Measurements from ENCODE around the gene RNF157. TPM values are rescaled to one million over a fixed set of nuclear protein-coding genes. Genes with fewer than 3 reads are reported as not detected.
"Not testable (repeated sequence)": the region's sequence is repeated elsewhere in the genome, so short reads cannot be mapped to it uniquely, and the experiment has no call there.

Gene RNF157
- total RNA-seq, 1 experiment from 2014 or later, result 11.2 TPM

DNA sequence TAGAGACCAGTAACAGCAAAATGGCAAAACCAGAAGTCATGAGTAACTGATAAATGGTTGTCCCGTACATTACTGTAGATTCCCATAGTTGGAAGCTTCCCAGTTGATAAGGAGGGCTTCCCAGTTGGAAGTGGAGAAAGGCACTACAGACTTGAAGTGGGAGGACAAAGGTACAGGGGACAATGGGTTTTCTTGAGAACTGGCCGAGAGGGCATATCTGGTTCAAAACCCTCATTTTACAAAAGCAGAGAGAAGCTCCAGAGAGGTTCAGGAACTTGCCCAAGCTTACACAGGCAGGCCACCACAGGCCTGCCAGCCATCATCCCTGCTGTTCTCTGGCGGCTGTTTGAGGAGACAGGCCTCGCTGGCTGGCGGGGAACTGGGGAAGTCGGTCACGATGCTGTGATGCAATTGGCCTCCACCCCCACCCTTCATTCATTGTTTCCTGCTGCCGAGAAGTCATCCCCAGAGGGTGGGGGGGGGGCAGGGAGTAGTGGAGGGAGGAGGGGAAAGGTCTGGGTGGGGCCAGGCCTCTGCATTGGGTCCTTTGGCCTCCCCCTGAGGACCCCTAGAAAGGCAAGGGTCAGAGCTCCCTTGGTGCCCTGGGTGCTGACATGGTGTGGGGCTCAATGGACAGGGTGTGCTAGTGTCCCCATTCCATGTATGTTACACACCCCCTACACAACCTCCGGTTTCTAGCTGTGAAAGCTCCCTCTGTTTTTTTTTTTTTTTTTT, 27.9 kb upstream of the RNF157 start (continued):
- TF ChIP-seq GTF2I (CRISPR knock-in tag; conservative IDR thresholded peaks at IDR 0.05) (no peak), FOXK1 (CRISPR knock-in tag; IDR thresholded peaks at IDR 0.05) (no peak), SMAD3 (CRISPR knock-in tag; IDR thresholded peaks at IDR 0.05; ENCODE audit: borderline replicate concordance) (no peak), RELA (CRISPR knock-in tag; IDR thresholded peaks at IDR 0.05; ENCODE audit: borderline replicate concordance) (no peak), ELF4 (CRISPR knock-in tag; IDR thresholded peaks at IDR 0.05; ENCODE audit: low read depth) (no peak), TCF7 (CRISPR knock-in tag; IDR thresholded peaks at IDR 0.05; ENCODE audit: low read depth) (no peak), ESRRA (CRISPR knock-in tag; IDR thresholded peaks at IDR 0.05; ENCODE audit: borderline replicate concordance) (no peak), TEAD1 (CRISPR knock-in tag; IDR thresholded peaks at IDR 0.05) (no peak), OVOL2 (CRISPR knock-in tag; IDR thresholded peaks at IDR 0.05; ENCODE audit: borderline replicate concordance) (no peak), ETV6 (CRISPR knock-in tag; IDR thresholded peaks at IDR 0.05) (no peak), KAT7 (CRISPR knock-in tag; IDR thresholded peaks at IDR 0.05; ENCODE audit: borderline replicate concordance) (no peak)
- TF ChIP-seq, protein P1, sequence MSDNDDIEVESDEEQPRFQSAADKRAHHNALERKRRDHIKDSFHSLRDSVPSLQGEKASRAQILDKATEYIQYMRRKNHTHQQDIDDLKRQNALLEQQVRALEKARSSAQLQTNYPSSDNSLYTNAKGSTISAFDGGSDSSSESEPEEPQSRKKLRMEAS (CRISPR knock-in tag; IDR thresholded peaks at IDR 0.05), result no peak
- TF ChIP-seq, protein P2, sequence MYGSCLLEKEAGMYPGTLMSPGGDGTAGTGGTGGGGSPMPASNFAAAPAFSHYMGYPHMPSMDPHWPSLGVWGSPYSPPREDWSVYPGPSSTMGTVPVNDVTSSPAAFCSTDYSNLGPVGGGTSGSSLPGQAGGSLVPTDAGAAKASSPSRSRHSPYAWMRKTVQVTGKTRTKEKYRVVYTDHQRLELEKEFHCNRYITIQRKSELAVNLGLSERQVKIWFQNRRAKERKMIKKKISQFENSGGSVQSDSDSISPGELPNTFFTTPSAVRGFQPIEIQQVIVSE (CRISPR knock-in tag; IDR thresholded peaks at IDR 0.05; ENCODE audit: borderline replicate concordance), result no peak

DNA sequence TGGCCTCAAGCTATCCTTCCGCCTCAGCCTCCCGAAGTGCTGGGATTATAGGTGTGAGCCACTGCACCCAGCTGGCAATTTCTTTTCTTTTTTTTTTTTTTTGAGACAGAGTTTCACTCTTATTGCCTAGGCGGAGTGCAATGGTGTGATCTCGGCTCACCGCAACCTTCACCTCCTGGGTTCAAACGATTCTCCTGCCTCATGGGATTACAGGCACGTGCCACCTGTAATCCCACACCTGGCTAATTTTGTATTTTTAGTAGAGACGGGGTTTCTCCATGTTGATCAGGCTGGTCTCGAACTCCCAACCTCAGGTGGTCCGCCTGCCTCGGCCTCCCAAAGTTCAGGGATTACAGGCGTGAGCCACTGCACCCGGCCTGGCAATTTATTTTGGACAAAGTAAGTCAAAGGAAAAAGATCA, 27.3 kb upstream of the RNF157 start:
- not testable (repeated sequence) for H3K27me3 Mint-ChIP-seq (ENCODE audit: low read depth); H3K36me3 Mint-ChIP-seq; ATAC-seq; H3K9me3 Mint-ChIP-seq; DNase-seq (ENCODE audit: low spot score)
- peak overlapping the region; percentile 85 for H3K27ac Mint-ChIP-seq
- H3K4me3 Mint-ChIP-seq, result peak overlapping the region; percentile 27
- peaks cover 45% of the 10 kb centered on the region for H3K4me1 Mint-ChIP-seq
- POLR2A ChIA-PET, result interaction anchor here (1.1 kb wide), 1 partner anchor 134 kb away, joined by 3 read pairs; no protein-coding TSS in a partner anchor
- CTCF ChIA-PET, result interaction anchor here (0.7 to 6.3 kb wide), 6 partner anchors 12 to 253 kb away, joined by 3 to 58 read pairs (median 5); no protein-coding TSS in a partner anchor

DNA sequence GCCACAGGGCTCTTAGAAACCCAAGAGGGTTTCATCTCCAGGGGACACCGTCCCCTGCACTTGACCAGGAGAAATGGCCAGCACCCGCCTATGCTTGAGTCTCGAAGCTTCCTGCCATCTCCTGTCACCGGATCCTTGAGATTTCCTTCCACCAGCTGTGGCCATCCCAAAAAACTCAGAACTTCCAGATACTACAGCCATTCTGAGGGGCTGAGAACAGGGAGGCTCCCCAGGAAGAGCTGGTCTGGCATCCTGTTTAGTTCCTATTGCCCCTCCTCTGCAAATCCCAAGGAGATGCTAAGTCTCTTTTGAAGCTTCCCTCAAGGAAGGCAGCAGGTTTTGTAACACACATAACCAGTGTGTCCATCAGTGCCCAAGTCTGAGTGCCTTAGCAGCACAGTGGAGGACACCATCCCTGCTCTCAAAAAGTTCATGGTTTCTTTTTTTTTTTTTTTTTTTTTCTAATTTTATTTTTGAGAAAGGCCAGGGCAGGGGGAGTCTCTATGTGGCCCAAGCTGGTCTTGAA, 26.8 kb upstream of the RNF157 start:
- CTCF ChIA-PET, result interaction anchor here (0.7 to 6.3 kb wide), 5 partner anchors 13 to 253 kb away, joined by 4 to 58 read pairs (median 6); no protein-coding TSS in a partner anchor
- no peaks in the 10 kb centered on the region for H3K27me3 Mint-ChIP-seq (ENCODE audit: low read depth)
- DNase-seq (ENCODE audit: low spot score) (no peak), ATAC-seq (no peak)
- no peak overlapping the region for H3K27ac Mint-ChIP-seq
- peak overlapping the region; percentile 71 for H3K4me3 Mint-ChIP-seq
- H3K9me3 Mint-ChIP-seq, result no peaks in the 10 kb centered on the region
- POLR2A ChIA-PET, result interaction anchor here (0.7 kb wide), 1 partner anchor 12 kb away, joined by 3 read pairs; no protein-coding TSS in a partner anchor
- peaks cover 7% of the 10 kb centered on the region; the same call in 1 of the 2 replicates for H3K36me3 Mint-ChIP-seq
- H3K4me1 Mint-ChIP-seq, result peaks cover 47% of the 10 kb centered on the region
- TF ChIP-seq ZNF416 (CRISPR knock-in tag; IDR thresholded peaks at IDR 0.05) (no peak), NFATC4 (CRISPR knock-in tag; IDR thresholded peaks at IDR 0.05) (no peak), TEAD1 (CRISPR knock-in tag; IDR thresholded peaks at IDR 0.05) (no peak), ZBTB21 (CRISPR knock-in tag; IDR thresholded peaks at IDR 0.05; ENCODE audit: borderline replicate concordance) (no peak), ZNF263 (CRISPR knock-in tag; IDR thresholded peaks at IDR 0.05; ENCODE audit: low read depth) (no peak), ZNF317 (CRISPR knock-in tag; IDR thresholded peaks at IDR 0.05; ENCODE audit: borderline replicate concordance, low read depth) (no peak), ESRRA (CRISPR knock-in tag; IDR thresholded peaks at IDR 0.05; ENCODE audit: borderline replicate concordance) (no peak), SOX15 (CRISPR knock-in tag; IDR thresholded peaks at IDR 0.05) (no peak), NFYB (CRISPR knock-in tag; conservative IDR thresholded peaks at IDR 0.05; ENCODE audit: low read depth) (no peak), ELF4 (CRISPR knock-in tag; IDR thresholded peaks at IDR 0.05; ENCODE audit: low read depth) (no peak), EMX1 (CRISPR knock-in tag; IDR thresholded peaks at IDR 0.05) (no peak), ETV6 (CRISPR knock-in tag; IDR thresholded peaks at IDR 0.05) (no peak)
- TF ChIP-seq, protein P3, sequence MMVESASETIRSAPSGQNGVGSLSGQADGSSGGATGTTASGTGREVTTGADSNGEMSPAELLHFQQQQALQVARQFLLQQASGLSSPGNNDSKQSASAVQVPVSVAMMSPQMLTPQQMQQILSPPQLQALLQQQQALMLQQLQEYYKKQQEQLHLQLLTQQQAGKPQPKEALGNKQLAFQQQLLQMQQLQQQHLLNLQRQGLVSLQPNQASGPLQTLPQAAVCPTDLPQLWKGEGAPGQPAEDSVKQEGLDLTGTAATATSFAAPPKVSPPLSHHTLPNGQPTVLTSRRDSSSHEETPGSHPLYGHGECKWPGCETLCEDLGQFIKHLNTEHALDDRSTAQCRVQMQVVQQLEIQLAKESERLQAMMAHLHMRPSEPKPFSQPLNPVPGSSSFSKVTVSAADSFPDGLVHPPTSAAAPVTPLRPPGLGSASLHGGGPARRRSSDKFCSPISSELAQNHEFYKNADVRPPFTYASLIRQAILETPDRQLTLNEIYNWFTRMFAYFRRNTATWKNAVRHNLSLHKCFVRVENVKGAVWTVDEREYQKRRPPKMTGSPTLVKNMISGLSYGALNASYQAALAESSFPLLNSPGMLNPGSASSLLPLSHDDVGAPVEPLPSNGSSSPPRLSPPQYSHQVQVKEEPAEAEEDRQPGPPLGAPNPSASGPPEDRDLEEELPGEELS (CRISPR knock-in tag; IDR thresholded peaks at IDR 0.05), result no peak
- TF ChIP-seq, protein P4, sequence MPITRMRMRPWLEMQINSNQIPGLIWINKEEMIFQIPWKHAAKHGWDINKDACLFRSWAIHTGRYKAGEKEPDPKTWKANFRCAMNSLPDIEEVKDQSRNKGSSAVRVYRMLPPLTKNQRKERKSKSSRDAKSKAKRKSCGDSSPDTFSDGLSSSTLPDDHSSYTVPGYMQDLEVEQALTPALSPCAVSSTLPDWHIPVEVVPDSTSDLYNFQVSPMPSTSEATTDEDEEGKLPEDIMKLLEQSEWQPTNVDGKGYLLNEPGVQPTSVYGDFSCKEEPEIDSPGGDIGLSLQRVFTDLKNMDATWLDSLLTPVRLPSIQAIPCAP (CRISPR knock-in tag; IDR thresholded peaks at IDR 0.05), result no peak
- TF ChIP-seq, protein P5, sequence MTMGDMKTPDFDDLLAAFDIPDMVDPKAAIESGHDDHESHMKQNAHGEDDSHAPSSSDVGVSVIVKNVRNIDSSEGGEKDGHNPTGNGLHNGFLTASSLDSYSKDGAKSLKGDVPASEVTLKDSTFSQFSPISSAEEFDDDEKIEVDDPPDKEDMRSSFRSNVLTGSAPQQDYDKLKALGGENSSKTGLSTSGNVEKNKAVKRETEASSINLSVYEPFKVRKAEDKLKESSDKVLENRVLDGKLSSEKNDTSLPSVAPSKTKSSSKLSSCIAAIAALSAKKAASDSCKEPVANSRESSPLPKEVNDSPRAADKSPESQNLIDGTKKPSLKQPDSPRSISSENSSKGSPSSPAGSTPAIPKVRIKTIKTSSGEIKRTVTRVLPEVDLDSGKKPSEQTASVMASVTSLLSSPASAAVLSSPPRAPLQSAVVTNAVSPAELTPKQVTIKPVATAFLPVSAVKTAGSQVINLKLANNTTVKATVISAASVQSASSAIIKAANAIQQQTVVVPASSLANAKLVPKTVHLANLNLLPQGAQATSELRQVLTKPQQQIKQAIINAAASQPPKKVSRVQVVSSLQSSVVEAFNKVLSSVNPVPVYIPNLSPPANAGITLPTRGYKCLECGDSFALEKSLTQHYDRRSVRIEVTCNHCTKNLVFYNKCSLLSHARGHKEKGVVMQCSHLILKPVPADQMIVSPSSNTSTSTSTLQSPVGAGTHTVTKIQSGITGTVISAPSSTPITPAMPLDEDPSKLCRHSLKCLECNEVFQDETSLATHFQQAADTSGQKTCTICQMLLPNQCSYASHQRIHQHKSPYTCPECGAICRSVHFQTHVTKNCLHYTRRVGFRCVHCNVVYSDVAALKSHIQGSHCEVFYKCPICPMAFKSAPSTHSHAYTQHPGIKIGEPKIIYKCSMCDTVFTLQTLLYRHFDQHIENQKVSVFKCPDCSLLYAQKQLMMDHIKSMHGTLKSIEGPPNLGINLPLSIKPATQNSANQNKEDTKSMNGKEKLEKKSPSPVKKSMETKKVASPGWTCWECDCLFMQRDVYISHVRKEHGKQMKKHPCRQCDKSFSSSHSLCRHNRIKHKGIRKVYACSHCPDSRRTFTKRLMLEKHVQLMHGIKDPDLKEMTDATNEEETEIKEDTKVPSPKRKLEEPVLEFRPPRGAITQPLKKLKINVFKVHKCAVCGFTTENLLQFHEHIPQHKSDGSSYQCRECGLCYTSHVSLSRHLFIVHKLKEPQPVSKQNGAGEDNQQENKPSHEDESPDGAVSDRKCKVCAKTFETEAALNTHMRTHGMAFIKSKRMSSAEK (CRISPR knock-in tag; IDR thresholded peaks at IDR 0.05; ENCODE audit: borderline replicate concordance), result no peak
